ENCODE measurements around the gene EML6.

Gene EML6

DNA sequence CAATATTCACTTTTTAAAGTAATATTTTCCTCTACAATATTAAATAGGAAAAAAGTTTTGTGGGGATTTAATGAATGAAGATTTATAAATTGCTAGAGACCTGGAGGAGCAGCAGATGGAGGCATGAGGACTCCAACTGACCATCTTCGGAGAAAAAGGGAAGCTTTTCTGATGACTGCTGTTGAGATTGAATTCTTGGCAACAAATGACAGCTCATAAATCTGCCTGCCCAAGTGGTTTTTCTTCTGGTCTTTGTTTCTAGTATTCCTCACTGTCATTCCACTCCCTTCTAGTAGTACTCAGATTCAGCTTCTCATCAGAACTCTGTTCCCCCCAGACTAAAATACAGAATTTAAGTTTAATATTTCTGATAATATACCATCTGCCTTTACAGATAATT is 157.0 kb downstream of the EML6 start:
- no peak for DNase-seq (ENCODE audit: low spot score)

DNA sequence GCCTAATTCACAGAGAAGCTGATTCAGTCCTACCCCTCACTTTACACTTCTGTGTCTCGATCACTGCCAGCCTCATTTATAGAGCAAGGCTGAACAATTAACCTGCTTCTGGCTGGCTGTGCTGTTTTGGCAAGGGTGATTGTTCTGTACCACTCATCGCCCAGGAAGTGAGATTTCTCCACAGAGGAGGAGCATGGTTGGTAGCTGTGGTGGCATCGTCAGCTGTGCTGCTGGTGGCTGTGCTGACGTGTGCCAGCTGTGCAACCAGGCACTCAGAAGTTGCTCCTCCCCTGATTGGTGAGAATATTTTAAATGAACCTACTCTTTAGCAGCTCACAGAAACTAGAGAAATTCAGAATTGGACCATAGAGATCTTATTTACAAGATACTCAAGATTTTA is 158.3 kb downstream of the EML6 start:
- no peak for DNase-seq (ENCODE audit: low spot score)

DNA sequence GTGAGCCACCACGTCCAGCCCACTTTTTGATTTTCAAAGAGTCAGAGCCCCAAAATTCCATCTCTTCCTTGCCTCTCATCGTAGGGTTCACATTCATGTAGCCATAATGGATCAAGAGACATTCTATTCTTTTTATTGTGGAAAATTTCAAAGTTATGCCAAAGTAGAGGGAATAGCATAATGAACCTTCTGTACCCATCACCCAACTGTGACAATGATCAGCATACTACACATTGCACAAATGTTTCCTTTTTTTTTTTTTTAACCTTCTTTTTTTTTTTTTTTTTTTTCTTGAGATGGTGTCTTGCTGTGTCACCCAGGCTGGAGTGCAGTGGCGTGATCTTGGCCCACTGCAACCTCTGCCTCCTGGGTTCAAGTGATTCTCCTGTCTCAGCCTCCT is 162.4 kb downstream of the EML6 start:
- no peak for DNase-seq (ENCODE audit: low spot score)

- no peak for DNase-seq (ENCODE audit: low spot score)
Measured at GRCh38 chr2:54887850-54888545, 164.5 kb downstream of the EML6 start.

- no peak for DNase-seq (ENCODE audit: low spot score)
Measured at GRCh38 chr2:54889053-54889452, 165.6 kb downstream of the EML6 start.

- no peak for DNase-seq (ENCODE audit: low spot score)
Measured at GRCh38 chr2:54891909-54892308, 168.4 kb downstream of the EML6 start.

DNA sequence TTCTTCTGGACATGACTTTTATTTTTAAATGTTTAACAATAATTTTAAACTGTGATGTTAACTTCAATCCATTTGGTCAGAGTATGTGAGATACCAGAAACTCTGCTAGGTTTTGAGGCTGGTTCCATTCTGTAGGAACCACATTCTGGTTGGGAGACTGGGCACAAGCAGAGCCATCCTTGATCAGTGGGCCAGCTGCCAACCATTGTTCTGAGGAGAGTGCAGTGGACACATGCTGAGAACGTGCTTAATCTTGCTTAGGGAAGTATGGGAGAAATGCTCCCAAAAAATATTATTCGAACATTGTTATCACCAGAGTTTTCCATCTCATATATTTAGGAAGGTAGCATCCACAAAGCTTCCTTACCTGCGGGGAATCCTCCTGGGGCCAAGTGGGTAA is 171.0 kb downstream of the EML6 start:
- DNase-seq (ENCODE audit: low spot score): no peak

DNA sequence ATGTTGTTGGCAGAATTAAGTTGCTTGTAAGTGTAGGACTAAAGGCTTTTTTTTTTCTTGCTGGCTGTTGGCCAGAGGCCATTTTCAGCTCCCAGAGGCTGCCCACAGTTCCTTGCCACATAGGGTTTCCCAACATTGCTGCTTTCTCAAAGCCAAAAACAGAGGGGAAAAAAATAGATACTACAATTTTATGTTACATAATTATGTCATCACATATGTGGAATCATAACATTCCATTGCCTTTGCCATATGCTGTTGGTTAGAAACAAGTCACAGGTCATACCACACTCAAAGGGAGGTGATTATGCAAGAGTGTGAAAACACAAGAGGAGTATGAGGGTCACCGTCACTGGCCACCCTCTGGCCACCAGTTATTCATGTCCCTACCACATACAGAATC is 172.3 kb downstream of the EML6 start:
- no peak for DNase-seq (ENCODE audit: low spot score)

DNA sequence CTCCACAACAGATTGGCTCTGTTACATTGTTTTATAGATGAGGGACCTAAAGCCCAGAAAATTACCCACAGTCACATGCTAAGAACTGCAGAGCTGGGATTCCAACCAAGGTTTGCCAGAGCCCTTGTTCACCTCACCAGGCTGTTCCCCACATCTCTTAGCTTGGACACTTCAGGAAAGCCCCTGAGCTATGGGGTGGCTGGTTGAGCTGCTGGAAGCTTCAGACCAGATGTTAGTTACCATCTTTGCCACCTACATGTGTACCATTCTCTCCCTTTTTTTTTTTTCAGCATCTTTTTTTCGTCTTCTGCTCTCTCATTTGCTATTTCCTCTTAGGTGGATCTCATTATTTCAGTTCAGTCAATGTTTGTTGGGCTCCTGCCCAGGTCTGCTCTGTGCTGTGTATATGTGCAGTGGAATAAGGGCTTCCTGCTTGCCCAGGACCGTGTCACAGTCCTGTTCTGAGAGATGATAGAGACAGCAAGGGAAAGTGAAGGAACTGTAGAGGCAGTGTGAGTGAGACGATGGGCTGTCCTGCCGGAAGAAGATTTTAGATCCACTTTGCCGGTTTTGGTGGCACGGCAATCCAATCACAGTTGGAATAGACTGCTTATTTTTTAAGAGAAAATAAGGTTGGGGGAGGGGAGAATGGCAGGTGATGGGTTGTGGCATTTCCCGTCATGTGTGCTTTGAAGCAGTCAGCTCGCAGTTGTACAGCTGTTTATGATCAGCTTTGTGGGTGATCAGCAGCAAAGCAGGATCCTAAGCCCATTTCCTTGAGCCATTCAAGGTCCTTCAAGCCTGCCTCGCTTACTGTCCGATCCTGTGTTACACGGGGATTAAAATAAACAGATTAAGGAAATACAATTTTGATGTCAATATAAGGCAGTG is 174.2 kb downstream of the EML6 start:
- peak; percentile 8 for DNase-seq (ENCODE audit: low spot score)

DNA sequence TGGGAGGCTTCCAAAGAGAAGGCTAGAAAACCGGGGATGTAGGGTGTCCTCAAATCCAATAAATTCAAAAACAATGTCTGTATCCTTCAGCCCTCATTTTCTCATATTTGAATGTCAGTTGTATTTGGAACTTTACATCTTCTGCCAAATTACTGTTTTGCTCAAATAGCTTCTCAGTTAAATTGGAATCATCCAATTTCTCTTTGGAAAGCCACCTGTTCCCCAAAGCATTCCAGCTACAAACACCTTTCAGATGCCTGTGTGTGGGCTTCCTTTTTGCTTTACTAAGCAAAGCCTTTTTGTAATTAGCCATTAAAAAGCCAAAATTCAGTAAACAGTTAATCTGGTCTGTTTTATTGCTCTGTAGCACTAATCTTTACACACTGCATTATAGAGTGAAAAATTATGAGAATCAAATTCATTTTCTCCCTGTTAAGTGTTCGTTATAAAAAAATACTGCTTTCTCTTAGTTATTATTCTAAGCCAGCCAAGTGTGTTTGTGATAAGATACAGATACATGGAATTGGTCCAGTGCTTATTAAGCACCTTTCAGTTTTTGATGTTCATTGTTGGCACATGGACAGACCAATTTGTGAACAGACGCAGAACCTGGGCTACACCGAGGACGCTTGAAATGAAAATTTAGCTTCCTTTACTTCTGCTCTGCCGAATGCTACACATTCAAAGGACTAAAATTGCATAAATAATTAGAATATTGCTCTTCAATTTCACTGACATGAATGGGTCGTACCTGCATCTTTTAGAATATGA is 175.2 kb downstream of the EML6 start:
- no peak for DNase-seq (ENCODE audit: low spot score)

GRCh38 chr2:54899576-54900200 is 176.2 kb downstream of the EML6 start:
- DNase-seq (ENCODE audit: low spot score): peak; percentile 29

DNA sequence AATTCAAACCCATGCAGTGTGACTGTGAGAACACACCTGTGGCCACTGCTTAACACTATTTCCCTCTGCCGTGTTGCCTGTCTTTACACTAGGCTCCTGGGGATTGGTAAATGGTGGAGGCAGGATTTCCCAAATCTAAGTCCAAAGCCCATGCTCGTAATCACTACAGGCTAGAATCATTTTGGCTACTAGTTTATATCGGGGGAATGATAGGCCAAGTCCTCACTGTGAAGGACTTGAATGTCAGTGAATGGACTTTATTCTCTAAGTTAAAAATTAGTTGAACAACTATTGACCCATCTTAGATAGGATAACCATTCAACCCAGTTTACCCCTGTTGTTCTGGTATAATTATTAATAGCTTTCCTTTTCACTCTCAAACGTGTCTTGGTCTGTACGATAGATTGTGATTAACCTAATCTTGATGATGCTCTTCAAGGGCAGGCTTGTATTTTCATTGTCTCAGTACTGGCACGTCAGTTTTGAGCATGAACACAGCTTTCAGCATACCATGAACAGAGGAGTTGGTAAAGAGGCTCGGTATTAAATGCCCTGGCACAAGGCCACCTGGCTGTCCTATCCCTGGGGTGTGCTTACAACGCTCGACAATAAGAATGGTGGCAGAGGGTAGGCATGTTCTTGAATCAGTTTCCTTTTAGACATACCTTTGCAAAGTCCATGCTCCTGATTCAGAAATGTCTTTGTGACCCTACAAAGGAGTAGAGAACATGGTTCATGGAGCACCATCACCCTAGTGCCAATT is 177.9 kb downstream of the EML6 start:
- no peak for DNase-seq (ENCODE audit: low spot score)

DNA sequence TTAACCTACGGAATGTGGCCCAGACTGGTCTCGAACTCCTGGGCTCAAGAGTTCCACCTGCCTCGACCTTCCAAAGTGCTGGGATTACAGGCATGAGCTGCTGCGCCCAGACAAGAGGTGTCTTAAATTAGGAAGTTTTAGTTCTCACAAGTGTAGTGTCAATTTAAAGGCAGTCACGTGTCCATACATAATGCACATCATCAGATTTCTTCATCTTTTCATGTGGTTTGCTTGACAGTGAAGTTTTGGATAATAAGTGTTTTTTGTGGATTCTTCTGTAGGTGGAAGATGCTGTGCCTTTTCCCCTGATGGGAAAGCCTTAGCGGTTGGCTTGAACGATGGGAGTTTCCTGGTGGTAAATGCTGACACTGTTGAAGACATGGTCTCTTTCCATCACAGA is 179.3 kb downstream of the EML6 start:
- DNase-seq (ENCODE audit: low spot score): no peak

GRCh38 chr2:54903736-54904554 is 180.5 kb downstream of the EML6 start:
- DNase-seq (ENCODE audit: low spot score): peak; percentile 65

GRCh38 chr2:54904836-54905235 is 181.4 kb downstream of the EML6 start:
- no peak for DNase-seq (ENCODE audit: low spot score)

GRCh38 chr2:54906716-54907115 is 183.3 kb downstream of the EML6 start:
- no peak for DNase-seq (ENCODE audit: low spot score)

DNA sequence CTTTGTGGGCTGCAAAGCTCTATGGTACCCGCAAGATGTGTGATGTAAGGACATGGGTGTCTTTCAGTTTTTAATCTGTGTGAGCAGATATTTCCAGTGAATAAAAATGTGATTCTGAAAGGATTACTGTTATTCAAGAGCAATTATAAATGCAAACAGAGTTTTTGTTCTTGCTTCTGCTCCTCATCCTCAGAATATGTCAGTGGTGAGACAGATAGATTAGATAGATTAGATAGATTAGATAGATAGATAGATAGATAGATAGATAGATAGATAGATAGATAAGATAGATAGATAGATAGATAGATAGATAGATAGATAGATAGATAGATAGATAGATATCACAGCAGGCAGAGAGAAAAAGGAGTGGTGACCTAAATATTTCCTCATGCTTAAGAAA is 184.2 kb downstream of the EML6 start:
- DNase-seq (ENCODE audit: low spot score): no peak

- DNase-seq (ENCODE audit: low spot score): no peak
Measured at GRCh38 chr2:54908591-54908990, 185.1 kb downstream of the EML6 start.

GRCh38 chr2:54909001-54909400 is 185.5 kb downstream of the EML6 start:
- no peak for DNase-seq (ENCODE audit: low spot score)

GRCh38 chr2:54912305-54912704 is 188.8 kb downstream of the EML6 start:
- DNase-seq (ENCODE audit: low spot score): no peak

- no peak for DNase-seq (ENCODE audit: low spot score)
Measured at GRCh38 chr2:54912893-54913292, 189.4 kb downstream of the EML6 start.

Data from CD4-positive, alpha-beta T cell treated with Interleukin-2 at 100 ng/mL for 4 hours (primary cell).